ENCODE data around the gene DLG5. TPM values are rescaled to one million over a fixed set of nuclear protein-coding genes. Genes with fewer than 3 reads are reported as not detected.

The DLG5 gene
- total RNA-seq, 1 donor from 2014 or later: 60.5 TPM

GRCh38 chr10:77960829-77961329 is 34.3 kb upstream of the DLG5 start:
- H3K4me3 Mint-ChIP-seq (ENCODE audit: unreplicated experiment): no peak overlapping the region
- peaks cover 7% of the 10 kb centered on the region for H3K4me1 Mint-ChIP-seq (ENCODE audit: low read depth)
- no peak for DNase-seq (ENCODE audit: low spot score)
- no peak overlapping the region for H3K27ac Mint-ChIP-seq (ENCODE audit: unreplicated experiment)
- no peaks in the 10 kb centered on the region for H3K27me3 Mint-ChIP-seq (ENCODE audit: low read depth)
- H3K9me3 Mint-ChIP-seq (ENCODE audit: low read depth): peaks cover 8% of the 10 kb centered on the region
- no peak for TF ChIP-seq CTCF (IDR thresholded peaks at IDR 0.05)
- no peaks in the 10 kb centered on the region for H3K36me3 Mint-ChIP-seq (ENCODE audit: low read depth)

GRCh38 chr10:77959887-77960455 is 33.4 kb upstream of the DLG5 start:
- H3K27me3 Mint-ChIP-seq (ENCODE audit: low read depth): no peaks in the 10 kb centered on the region
- H3K36me3 Mint-ChIP-seq (ENCODE audit: low read depth): no peaks in the 10 kb centered on the region
- H3K4me1 Mint-ChIP-seq (ENCODE audit: low read depth): peaks cover 6% of the 10 kb centered on the region
- DNase-seq (ENCODE audit: low spot score): no peak
- H3K27ac Mint-ChIP-seq (ENCODE audit: unreplicated experiment): no peak overlapping the region
- H3K9me3 Mint-ChIP-seq (ENCODE audit: low read depth): peaks cover 8% of the 10 kb centered on the region
- H3K4me3 Mint-ChIP-seq (ENCODE audit: unreplicated experiment): no peak overlapping the region
- TF ChIP-seq CTCF (IDR thresholded peaks at IDR 0.05): no peak

- H3K36me3 Mint-ChIP-seq (ENCODE audit: low read depth): no peaks in the 10 kb centered on the region
- no peak overlapping the region for H3K4me3 Mint-ChIP-seq (ENCODE audit: unreplicated experiment)
- H3K4me1 Mint-ChIP-seq (ENCODE audit: low read depth): peaks cover 4% of the 10 kb centered on the region
- peaks cover 5% of the 10 kb centered on the region for H3K9me3 Mint-ChIP-seq (ENCODE audit: low read depth)
- no peaks in the 10 kb centered on the region for H3K27me3 Mint-ChIP-seq (ENCODE audit: low read depth)
- TF ChIP-seq CTCF (IDR thresholded peaks at IDR 0.05): no peak
- DNase-seq (ENCODE audit: low spot score): no peak
- no peak overlapping the region for H3K27ac Mint-ChIP-seq (ENCODE audit: unreplicated experiment)
Observed at GRCh38 chr10:77959384-77959783, 32.8 kb upstream of the DLG5 start.

GRCh38 chr10:77955136-77955535 is 28.6 kb upstream of the DLG5 start:
- Mint-ChIP-seq H3K27me3 (ENCODE audit: low read depth) (no peaks in the 10 kb centered on the region), H3K36me3 (ENCODE audit: low read depth) (peaks cover 3% of the 10 kb centered on the region), H3K27ac (ENCODE audit: unreplicated experiment) (no peak overlapping the region), H3K9me3 (ENCODE audit: low read depth) (peaks cover 15% of the 10 kb centered on the region), H3K4me1 (ENCODE audit: low read depth) (peaks cover 4% of the 10 kb centered on the region), H3K4me3 (ENCODE audit: unreplicated experiment) (no peak overlapping the region)
- no peak for DNase-seq (ENCODE audit: low spot score)
- no peak for TF ChIP-seq CTCF (IDR thresholded peaks at IDR 0.05)

GRCh38 chr10:77949167-77949566 is 22.6 kb upstream of the DLG5 start:
- DNase-seq (ENCODE audit: low spot score): no peak
- TF ChIP-seq CTCF (IDR thresholded peaks at IDR 0.05): no peak
- Mint-ChIP-seq H3K36me3 (ENCODE audit: low read depth) (peaks cover 3% of the 10 kb centered on the region), H3K27me3 (ENCODE audit: low read depth) (no peaks in the 10 kb centered on the region), H3K4me1 (ENCODE audit: low read depth) (peaks cover 23% of the 10 kb centered on the region), H3K9me3 (ENCODE audit: low read depth) (peaks cover 18% of the 10 kb centered on the region), H3K27ac (ENCODE audit: unreplicated experiment) (peak overlapping the region; percentile 59), H3K4me3 (ENCODE audit: unreplicated experiment) (no peak overlapping the region)
